Tibial nerve (tissue), 4 donors: Measurements from ENCODE around the gene DENND1A.

Experiments used
- EP300 ChIP-seq, 2 donors: sonication (generic); formaldehyde crosslinking; IDR thresholded peaks; one replicate each; pipeline ENCODE4 v1.6.1; 2017; ENCODE audit warnings: antibody characterized with exemption in 2 of 2, mild to moderate bottlenecking in 1 of 2
- POLR2A ChIP-seq, 2 donors: fragments of 450-650 bp; IDR thresholded peaks; one replicate each; pipeline ENCODE4 v1.6.1; 2017; ENCODE audit warnings: antibody characterized with exemption in 2 of 2, mild to moderate bottlenecking in 2 of 2, moderate library complexity in 2 of 2
- TF ChIP-seq, protein P1 (sequence below), 5 experiments: fragments of 200-600 bp in 3 of 5; fragments of 450-650 bp in 2 of 5; sonication (generic) in 3 of 5; IDR thresholded peaks; one replicate each; pipeline ENCODE4 v1.5.1; 2016 to 2019; ENCODE audit warnings: antibody characterized with exemption in 5 of 5, mild to moderate bottlenecking in 3 of 5, moderate library complexity in 2 of 5

DNA sequence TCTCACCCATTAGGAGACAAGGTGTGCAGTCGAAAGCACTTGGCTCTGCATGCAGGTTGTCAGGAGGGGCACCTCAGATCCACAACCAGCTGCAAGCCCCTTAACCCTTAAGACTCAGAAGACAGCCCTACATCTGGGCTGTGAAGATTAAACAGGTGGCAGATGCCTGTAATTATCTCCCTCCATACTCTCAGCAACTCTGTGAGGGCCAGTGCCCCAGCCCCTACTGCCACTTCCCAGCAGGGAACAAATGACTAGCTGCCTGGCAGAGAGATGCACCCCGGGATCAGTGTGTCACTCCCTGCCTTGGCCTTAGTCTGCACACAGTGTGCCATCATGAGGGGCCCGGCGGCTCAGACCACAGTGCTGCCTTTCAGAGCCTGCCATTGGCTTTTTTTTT, 532.0 kb downstream of the DENND1A start:
- TF ChIP-seq, protein P1, sequence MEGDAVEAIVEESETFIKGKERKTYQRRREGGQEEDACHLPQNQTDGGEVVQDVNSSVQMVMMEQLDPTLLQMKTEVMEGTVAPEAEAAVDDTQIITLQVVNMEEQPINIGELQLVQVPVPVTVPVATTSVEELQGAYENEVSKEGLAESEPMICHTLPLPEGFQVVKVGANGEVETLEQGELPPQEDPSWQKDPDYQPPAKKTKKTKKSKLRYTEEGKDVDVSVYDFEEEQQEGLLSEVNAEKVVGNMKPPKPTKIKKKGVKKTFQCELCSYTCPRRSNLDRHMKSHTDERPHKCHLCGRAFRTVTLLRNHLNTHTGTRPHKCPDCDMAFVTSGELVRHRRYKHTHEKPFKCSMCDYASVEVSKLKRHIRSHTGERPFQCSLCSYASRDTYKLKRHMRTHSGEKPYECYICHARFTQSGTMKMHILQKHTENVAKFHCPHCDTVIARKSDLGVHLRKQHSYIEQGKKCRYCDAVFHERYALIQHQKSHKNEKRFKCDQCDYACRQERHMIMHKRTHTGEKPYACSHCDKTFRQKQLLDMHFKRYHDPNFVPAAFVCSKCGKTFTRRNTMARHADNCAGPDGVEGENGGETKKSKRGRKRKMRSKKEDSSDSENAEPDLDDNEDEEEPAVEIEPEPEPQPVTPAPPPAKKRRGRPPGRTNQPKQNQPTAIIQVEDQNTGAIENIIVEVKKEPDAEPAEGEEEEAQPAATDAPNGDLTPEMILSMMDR (IDR thresholded peaks at IDR 0.05) = no peak
- TF ChIP-seq EP300 (IDR thresholded peaks at IDR 0.05) (no peak), POLR2A (IDR thresholded peaks at IDR 0.05) (no peak)
